B cell (primary cell): ENCODE data around the gene ZSWIM6. TPM values are rescaled to one million over a fixed set of nuclear protein-coding genes. Genes with fewer than 3 reads are reported as not detected.

ENCODE experiments used
- ATAC-seq: fragments of 200-7000 bp; cut with Tn5 transposase; one replicate; pipeline ENCODE4 v1.10.0; 2021; ENCODE audit warnings: low read depth, mild to moderate bottlenecking, moderate number of reproducible peaks, moderate library complexity
- CTCF ChIA-PET: fragments of 350-600 bp; sonication (Branson Sonifier 250); formaldehyde crosslinking; loops from one replicate; lab custom pipeline; 2021; ENCODE audit warnings: antibody characterized with exemption, inconsistent platforms; lab: Charles Lee
- POLR2A ChIA-PET: fragments of 350-600 bp; sonication (Branson Sonifier 250); formaldehyde crosslinking; loops from one replicate; lab custom pipeline; 2021; ENCODE audit warnings: antibody characterized with exemption; lab: Charles Lee
- DNase-seq: peaks from one replicate; pipeline ENCODE4 v3.0.0; 2013
- H2AFZ ChIP-seq: 2 replicates; pipeline ENCODE4 v1.6.1; 2012; ENCODE audit warnings: mild to moderate bottlenecking, low read depth, low read length; ENCODE audit not compliant: insufficient read depth, poor library complexity, severe bottlenecking
- H3K27ac ChIP-seq, 2 donors: 1 replicate in 1 of 2; 2 replicates in 1 of 2; pipeline ENCODE4 v1.5.1; 2012 to 2013; ENCODE audit warnings: low read length in 2 of 2, mild to moderate bottlenecking in 2 of 2, moderate library complexity in 1 of 2
- H3K27me3 ChIP-seq, 4 experiments: fragments of 200-600 bp in 1 of 4; sonication (generic) in 1 of 4; replicated peaks in 1 of 4; 1 replicate in 2 of 4; 2 replicates in 2 of 4; pipeline versions ENCODE4 v1.6.1 to v1.7.0; 2013 to 2016; ENCODE audit warnings: low read length in 3 of 4, mild to moderate bottlenecking in 2 of 4, mixed read lengths in 1 of 4, moderate library complexity in 1 of 4; ENCODE audit not compliant: insufficient read depth in 4 of 4, control insufficient read depth in 3 of 4; ENCODE audit errors: control extremely low read depth in 1 of 4
- H3K36me3 ChIP-seq, 2 experiments: replicated peaks in 1 of 2; 1 replicate in 1 of 2; 2 replicates in 1 of 2; pipeline versions ENCODE4 v1.6.1 to v1.7.1; 2013; ENCODE audit warnings: low read length in 1 of 2; ENCODE audit not compliant: insufficient read depth in 2 of 2, control insufficient read depth in 1 of 2; ENCODE audit errors: control extremely low read depth in 1 of 2, extremely low read depth in 1 of 2
- H3K4me1 ChIP-seq, 2 donors: fragments of 200-600 bp in 1 of 2; sonication (generic) in 1 of 2; 1 replicate in 1 of 2; 2 replicates in 1 of 2; pipeline versions ENCODE4 v1.5.1 to v1.6.1; 2013 to 2017; ENCODE audit warnings: low read length in 2 of 2; ENCODE audit not compliant: control insufficient read depth in 2 of 2, insufficient read depth in 2 of 2
- H3K4me2 ChIP-seq: replicated peaks from 2 replicates; pipeline ENCODE3; 2012; ENCODE audit warnings: mild to moderate bottlenecking, low read depth, low read length; ENCODE audit not compliant: poor library complexity, severe bottlenecking
- H3K4me3 ChIP-seq, 5 experiments: fragments of 200-600 bp in 1 of 5; sonication (generic) in 1 of 5; 1 replicate in 3 of 5; 2 replicates in 2 of 5; pipeline versions ENCODE4 v1.5.1 to v1.7.0; 2011 to 2016; ENCODE audit warnings: low read length in 4 of 5, mild to moderate bottlenecking in 4 of 5, low read depth in 2 of 5, control low read depth in 1 of 5, moderate library complexity in 1 of 5; ENCODE audit not compliant: insufficient read depth in 1 of 5; ENCODE audit errors: control extremely low read depth in 1 of 5, extremely low read depth in 1 of 5
- H3K79me2 ChIP-seq: fragments of 200-600 bp; sonication (generic); one replicate; pipeline ENCODE4 v1.6.0; 2016; ENCODE audit warnings: low read length; ENCODE audit not compliant: control insufficient read depth, insufficient read depth
- H3K9ac ChIP-seq: fragments of 200-600 bp; sonication (generic); 2 replicates; pipeline ENCODE4 v1.6.1; 2017; ENCODE audit warnings: mild to moderate bottlenecking, low read length, moderate library complexity
- H3K9me3 ChIP-seq, 3 donors: one replicate each; pipeline versions ENCODE4 v1.6.1 to v1.7.1; 2013; ENCODE audit warnings: low read length in 2 of 3; ENCODE audit not compliant: control insufficient read depth in 2 of 3, insufficient read depth in 1 of 3; ENCODE audit errors: control extremely low read depth in 1 of 3
- H4K20me1 ChIP-seq: 2 replicates; pipeline ENCODE4 v1.6.0; 2012; ENCODE audit warnings: mild to moderate bottlenecking, low read length; ENCODE audit not compliant: insufficient read depth, control insufficient read depth, poor library complexity, severe bottlenecking
- H3K27ac Mint-ChIP-seq: one replicate; pipeline ENCODE4 v1.8.0; 2021; ENCODE audit warnings: mixed read lengths
- H3K27me3 Mint-ChIP-seq: one replicate; pipeline ENCODE4 v1.8.0; 2021; ENCODE audit warnings: mixed read lengths
- H3K4me1 Mint-ChIP-seq: one replicate; pipeline ENCODE4 v1.8.0; 2021; ENCODE audit warnings: mixed read lengths
- H3K4me3 Mint-ChIP-seq: one replicate; pipeline ENCODE4 v1.8.0; 2021; ENCODE audit warnings: mixed read lengths
- H3K9me3 Mint-ChIP-seq: one replicate; pipeline ENCODE4 v1.8.0; 2022; ENCODE audit warnings: mixed read lengths; ENCODE audit not compliant: insufficient read depth
- CTCF ChIP-seq: fragments of 200-600 bp; IDR thresholded peaks from one replicate; pipeline ENCODE4 v1.8.0; 2022; ENCODE audit warnings: antibody characterized with exemption, mild to moderate bottlenecking
- EZH2 ChIP-seq: IDR thresholded peaks from 2 replicates; pipeline ENCODE4 v1.6.1; 2012; ENCODE audit warnings: borderline replicate concordance, low read depth, mild to moderate bottlenecking, moderate library complexity, low read length; ENCODE audit not compliant: insufficient read depth, poor library complexity, severe bottlenecking
- whole genome bisulfite sequencing: methylation state at CpG from one replicate; pipeline ENCODE4 v1.1.5; 2013; ENCODE audit warnings: missing lambda C conversion rate; ENCODE audit not compliant: insufficient coverage; 5-methylcytosine and 5-hydroxymethylcytosine counted together
- intact Hi-C: fragments of 100-400 bp; cut with micrococcal nuclease; formaldehyde crosslinking; loops from one replicate; pipeline ENCODE4 v1.10.0; 2022
- polyA plus RNA-seq: library from polyadenylated mRNA; depleted of rRNA; stranded (reverse); fragments of >200 nt; gene quantifications from 2 replicates; pipeline ENCODE4 v1.2.3, GENCODE V29; 2012
- total RNA-seq, 2 donors: library from RNA; stranded (reverse); fragments of 120-200 nt in 1 of 2; gene quantifications; 1 replicate in 1 of 2; 2 replicates in 1 of 2; pipeline versions ENCODE4 v1.2.3 to v1.2.4, GENCODE V29; 2013 to 2022

Gene ZSWIM6
- total and polyA plus RNA-seq, 2 donors (not counting 1 experiment from before 2014, with no cell fraction given) = 7.9 to 16.4 TPM

- H3K27me3 ChIP-seq = no peaks in the 10 kb centered on the region
- CTCF ChIA-PET = no interaction called here
- H3K4me1 ChIP-seq = peaks cover 0 to 3% of the 10 kb centered on the region in 2 donors
- H3K4me3 Mint-ChIP-seq = no peak overlapping the region
- peaks cover 38% of the 10 kb centered on the region for H3K4me1 Mint-ChIP-seq
- peaks cover 78% of the 10 kb centered on the region for H3K79me2 ChIP-seq
- DNase-seq (no peak), ATAC-seq (no peak)
- WGBS = 97% methylated on average over 3 of the region's 6 CpGs
- POLR2A ChIA-PET = no interaction called here
- no peak overlapping the region for H3K4me2 ChIP-seq
- no peak overlapping the region for H3K27ac ChIP-seq
- H3K9ac ChIP-seq = no peak overlapping the region
- no peaks in the 10 kb centered on the region for H3K9me3 Mint-ChIP-seq
- TF ChIP-seq CTCF (no peak), EZH2 (no peak)
- no peak overlapping the region for H3K27ac Mint-ChIP-seq
- H3K27me3 Mint-ChIP-seq = no peaks in the 10 kb centered on the region
- intact Hi-C loops = no loop called here
- no peak overlapping the region for H3K4me3 ChIP-seq
- peaks cover 63% of the 10 kb centered on the region for H4K20me1 ChIP-seq
- H2AFZ ChIP-seq = no peak overlapping the region
- no peaks in the 10 kb centered on the region for H3K9me3 ChIP-seq
- H3K36me3 ChIP-seq = no peaks in the 10 kb centered on the region
These were observed 82.7 kb downstream of the ZSWIM6 start for GRCh38 chr5:61414806-61415205.

DNA sequence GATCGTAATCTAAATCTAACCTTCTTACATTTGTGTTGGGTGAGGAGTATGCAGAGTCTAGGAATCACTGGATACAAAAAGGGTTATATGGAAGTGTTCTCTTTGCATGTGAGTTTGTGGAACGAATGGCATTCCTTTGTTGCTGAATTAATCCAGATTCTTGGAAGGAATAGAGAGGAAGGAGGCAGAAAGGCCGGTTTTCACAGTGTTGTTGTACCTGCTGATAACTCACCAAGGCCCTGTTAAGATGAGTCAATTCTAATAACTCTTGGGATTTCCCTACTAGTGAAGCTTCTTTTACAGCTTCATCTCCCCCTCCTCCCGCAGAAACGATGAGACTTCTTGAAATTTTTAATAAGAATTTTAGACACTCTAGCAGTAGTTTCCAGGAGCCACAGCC lies 84.0 kb downstream of the ZSWIM6 start:
- intact Hi-C loops = no loop called here
- no peak overlapping the region for H3K4me2 ChIP-seq
- TF ChIP-seq EZH2 = no peak
- TF ChIP-seq CTCF = no peak
- H3K9ac ChIP-seq = no peak overlapping the region
- no peak overlapping the region for H3K4me3 Mint-ChIP-seq
- H3K27me3 Mint-ChIP-seq = no peaks in the 10 kb centered on the region
- no peaks in the 10 kb centered on the region for H3K27me3 ChIP-seq
- peaks cover 61% of the 10 kb centered on the region for H4K20me1 ChIP-seq
- CTCF ChIA-PET = no interaction called here
- no peak overlapping the region for H2AFZ ChIP-seq
- WGBS = 89% methylated on average over 1 of the region's 5 CpGs
- H3K4me1 Mint-ChIP-seq = peaks cover 38% of the 10 kb centered on the region
- H3K4me1 ChIP-seq = no peaks in the 10 kb centered on the region
- H3K36me3 ChIP-seq = no peaks in the 10 kb centered on the region
- H3K9me3 Mint-ChIP-seq = no peaks in the 10 kb centered on the region
- ATAC-seq (no peak), DNase-seq (no peak)
- H3K27ac Mint-ChIP-seq = no peak overlapping the region
- peaks cover 75% of the 10 kb centered on the region for H3K79me2 ChIP-seq
- no peak overlapping the region for H3K27ac ChIP-seq
- POLR2A ChIA-PET = no interaction called here
- peaks cover 0 to 3% (median 0%) of the 10 kb centered on the region in 3 donors for H3K9me3 ChIP-seq
- no peak overlapping the region for H3K4me3 ChIP-seq
